WTC11 (cell line): Measurements from ENCODE around the gene IFNLR1.

Experiments
- CBFB ChIP-seq: sonication (generic); formaldehyde crosslinking; IDR thresholded peaks from 2 replicates; pipeline ENCODE4 v1.8.1; 2022; ENCODE audit warnings: mild to moderate bottlenecking, low read depth, missing genetic modification reagents
- CTCF ChIP-seq: fragments of 200-600 bp; IDR thresholded peaks from 2 replicates; pipeline ENCODE4 v1.8.0; 2022; ENCODE audit warnings: antibody characterized with exemption

GRCh38 chr1:24206516-24207394, 19.7 kb upstream of the IFNLR1 start:
- TF ChIP-seq CTCF (no peak), CBFB (no peak)
